Activated T-cell treated with anti-CD3 and anti-CD28 coated beads, Interleukin-2, amount 50 U/mL, for 72 hours (primary cell): Measurements from ENCODE around the gene UBE2F. TPM values are rescaled to one million over a fixed set of nuclear protein-coding genes. Genes with fewer than 3 reads are reported as not detected.

Source experiments
- ATAC-seq, 2 donors: fragments of 150-1000 bp; cut with Tn5 transposase; replicated peaks in 1 of 2; 2 replicates each; pipeline ENCODE4 v1.10.0; 2021; ENCODE audit warnings: moderate library complexity in 2 of 2, mild to moderate bottlenecking in 1 of 2
- DNase-seq, 2 donors: peaks; one replicate each; pipeline ENCODE4 v3.0.0; 2021 to 2022; ENCODE audit warnings: mixed read lengths in 1 of 2
- H3K27ac Mint-ChIP-seq: one replicate; pipeline ENCODE4 v1.8.0; 2022; ENCODE audit warnings: mild to moderate bottlenecking, moderate library complexity, mixed read lengths
- H3K27me3 Mint-ChIP-seq: one replicate; pipeline ENCODE4 v1.8.0; 2022; ENCODE audit warnings: low read depth, mixed read lengths
- H3K36me3 Mint-ChIP-seq, 2 donors: one replicate each; pipeline ENCODE4 v1.8.0; 2022; ENCODE audit warnings: mixed read lengths in 2 of 2, mild to moderate bottlenecking in 1 of 2; ENCODE audit not compliant: insufficient read depth in 2 of 2
- H3K4me1 Mint-ChIP-seq: one replicate; pipeline ENCODE4 v1.8.0; 2022; ENCODE audit warnings: low read depth, mixed read lengths
- H3K4me3 Mint-ChIP-seq, 2 donors: one replicate each; pipeline ENCODE4 v1.8.0; 2022; ENCODE audit warnings: mild to moderate bottlenecking in 2 of 2, mixed read lengths in 2 of 2, moderate library complexity in 2 of 2
- H3K9me3 Mint-ChIP-seq, 2 donors: one replicate each; pipeline ENCODE4 v1.8.0; 2022; ENCODE audit warnings: mixed read lengths in 2 of 2
- total RNA-seq, 2 donors: library from RNA; stranded (reverse); gene quantifications; one replicate each; pipeline ENCODE4 v1.2.3, GENCODE V29; 2022

Gene UBE2F
- total RNA-seq, 2 donors from 2014 or later: 73.6 to 81.7 TPM

DNA sequence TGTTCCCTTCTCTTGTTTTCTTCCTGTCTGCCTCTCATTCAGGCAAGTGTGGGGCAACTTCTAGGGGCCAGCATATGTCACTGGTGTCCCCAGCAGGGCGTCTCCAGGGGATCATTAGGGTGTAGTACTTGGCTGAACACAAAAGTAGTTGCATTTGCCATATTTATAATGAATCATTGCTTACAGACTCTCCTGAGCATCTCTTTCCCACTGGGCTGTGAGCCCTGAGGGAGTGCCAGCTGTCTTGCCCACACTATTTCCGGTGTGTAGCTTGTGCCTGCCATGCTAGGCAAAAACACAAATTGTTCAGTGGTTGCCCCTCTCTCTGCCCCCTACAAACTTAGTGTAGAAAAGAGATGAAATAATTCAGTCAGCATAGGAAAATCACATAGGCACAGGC is 53.1 kb downstream of the UBE2F start:
- H3K4me3 Mint-ChIP-seq: no peak overlapping the region
- ATAC-seq: no peak
- no peaks in the 10 kb centered on the region for H3K27me3 Mint-ChIP-seq
- H3K27ac Mint-ChIP-seq: no peak overlapping the region
- no peak for DNase-seq
- H3K36me3 Mint-ChIP-seq: peaks cover 3 to 16% of the 10 kb centered on the region in 2 donors
- no peaks in the 10 kb centered on the region for H3K9me3 Mint-ChIP-seq
- H3K4me1 Mint-ChIP-seq: peaks cover 7% of the 10 kb centered on the region

- H3K27ac Mint-ChIP-seq: no peak overlapping the region
- no peak for ATAC-seq
- H3K4me3 Mint-ChIP-seq: no peak overlapping the region
- no peaks in the 10 kb centered on the region for H3K9me3 Mint-ChIP-seq
- H3K27me3 Mint-ChIP-seq: no peaks in the 10 kb centered on the region
- peaks cover 3 to 18% of the 10 kb centered on the region in 2 donors for H3K36me3 Mint-ChIP-seq
- no peak for DNase-seq
- H3K4me1 Mint-ChIP-seq: peaks cover 16% of the 10 kb centered on the region
These were observed 54.0 kb downstream of the UBE2F start for GRCh38 chr2:238020816-238021215.

GRCh38 chr2:238021327-238021726 is 54.5 kb downstream of the UBE2F start:
- Mint-ChIP-seq H3K27ac (no peak overlapping the region), H3K4me3 (no peak overlapping the region), H3K4me1 (peaks cover 16% of the 10 kb centered on the region), H3K9me3 (no peaks in the 10 kb centered on the region), H3K27me3 (no peaks in the 10 kb centered on the region), H3K36me3 (peaks cover 3 to 21% of the 10 kb centered on the region in 2 donors)
- DNase-seq: no peak
- ATAC-seq: no peak

DNA sequence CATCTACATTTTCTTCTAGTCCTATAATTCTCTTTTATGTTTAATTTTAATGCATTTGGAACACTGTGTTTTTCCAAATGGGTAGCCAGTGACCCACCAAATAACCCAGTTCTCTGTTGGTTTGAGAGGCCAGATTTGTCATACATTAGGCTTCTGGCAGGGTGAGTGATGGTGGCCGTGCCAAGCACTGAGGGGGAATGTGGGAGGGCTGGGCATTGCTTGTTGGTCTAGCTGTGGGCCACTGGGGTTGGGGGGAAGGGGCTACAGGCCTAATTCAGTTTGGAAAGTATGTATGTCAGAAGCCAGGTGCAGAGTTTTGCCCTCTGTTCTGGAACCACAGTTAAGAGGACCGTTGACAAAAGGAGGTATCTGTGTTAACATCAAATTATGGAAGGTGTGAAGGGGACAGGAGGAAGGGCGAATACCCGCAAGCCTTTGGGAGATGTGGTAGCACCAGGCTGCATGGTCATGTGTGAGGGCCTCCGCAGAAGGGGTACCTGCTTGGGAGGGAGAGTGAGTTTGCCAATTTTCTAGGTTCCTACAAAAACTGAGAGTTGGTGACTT is 55.9 kb downstream of the UBE2F start:
- H3K27me3 Mint-ChIP-seq: no peaks in the 10 kb centered on the region
- no peaks in the 10 kb centered on the region for H3K9me3 Mint-ChIP-seq
- no peak overlapping the region for H3K4me3 Mint-ChIP-seq
- peaks cover 25% of the 10 kb centered on the region for H3K4me1 Mint-ChIP-seq
- H3K36me3 Mint-ChIP-seq: peaks cover 0 to 25% of the 10 kb centered on the region in 2 donors
- H3K27ac Mint-ChIP-seq: peak overlapping the region; percentile 68
- no peak for ATAC-seq
- no peak for DNase-seq

GRCh38 chr2:238023608-238024007 is 56.8 kb downstream of the UBE2F start:
- DNase-seq: no peak
- H3K4me1 Mint-ChIP-seq: peaks cover 25% of the 10 kb centered on the region
- ATAC-seq: no peak
- H3K36me3 Mint-ChIP-seq: peaks cover 0 to 25% of the 10 kb centered on the region in 2 donors
- H3K9me3 Mint-ChIP-seq: no peaks in the 10 kb centered on the region
- no peaks in the 10 kb centered on the region for H3K27me3 Mint-ChIP-seq
- no peak overlapping the region for H3K4me3 Mint-ChIP-seq
- H3K27ac Mint-ChIP-seq: no peak overlapping the region

DNA sequence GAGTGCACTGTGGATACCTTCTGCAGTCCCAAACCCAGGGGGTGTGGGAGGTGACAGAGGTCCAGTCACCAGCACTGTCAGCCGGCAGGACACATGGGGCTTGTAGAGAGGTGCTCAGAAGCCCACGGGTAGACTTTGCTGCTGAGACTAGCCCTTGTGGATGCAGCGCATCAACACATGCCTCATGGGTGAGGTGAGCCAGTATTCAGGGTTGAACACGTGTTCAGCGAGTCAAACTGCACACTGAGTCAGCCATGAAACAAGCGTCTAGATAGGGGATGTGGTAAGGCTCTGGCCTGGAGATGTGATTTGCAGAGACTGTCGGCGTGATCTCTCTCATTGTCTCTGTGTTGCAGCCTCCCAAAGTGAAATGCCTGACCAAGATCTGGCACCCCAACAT is 58.2 kb downstream of the UBE2F start:
- H3K4me1 Mint-ChIP-seq: peaks cover 25% of the 10 kb centered on the region
- peak; percentile 100 for ATAC-seq
- no peaks in the 10 kb centered on the region for H3K9me3 Mint-ChIP-seq
- H3K4me3 Mint-ChIP-seq: peak overlapping the region; percentile 33 to 40
- no peaks in the 10 kb centered on the region for H3K27me3 Mint-ChIP-seq
- H3K27ac Mint-ChIP-seq: peak overlapping the region; percentile 5
- peaks cover 0 to 26% of the 10 kb centered on the region in 2 donors for H3K36me3 Mint-ChIP-seq
- peak; percentile 62 to 65 for DNase-seq

- peaks cover 25% of the 10 kb centered on the region for H3K4me1 Mint-ChIP-seq
- H3K9me3 Mint-ChIP-seq: no peaks in the 10 kb centered on the region
- peak overlapping the region; percentile 64 for H3K27ac Mint-ChIP-seq
- DNase-seq (no peak), ATAC-seq (no peak)
- peak overlapping the region; percentile 33 to 40 for H3K4me3 Mint-ChIP-seq
- H3K36me3 Mint-ChIP-seq: peaks cover 2 to 32% of the 10 kb centered on the region in 2 donors
- no peaks in the 10 kb centered on the region for H3K27me3 Mint-ChIP-seq
These were observed 59.0 kb downstream of the UBE2F start for GRCh38 chr2:238025741-238026360.

- H3K36me3 Mint-ChIP-seq: peaks cover 2 to 33% of the 10 kb centered on the region in 2 donors
- DNase-seq (no peak), ATAC-seq (no peak)
- H3K4me3 Mint-ChIP-seq: no peak overlapping the region
- no peaks in the 10 kb centered on the region for H3K27me3 Mint-ChIP-seq
- peaks cover 25% of the 10 kb centered on the region for H3K4me1 Mint-ChIP-seq
- peak overlapping the region; percentile 66 for H3K27ac Mint-ChIP-seq
- no peaks in the 10 kb centered on the region for H3K9me3 Mint-ChIP-seq
These were observed 60.2 kb downstream of the UBE2F start for GRCh38 chr2:238027058-238027457.

- Mint-ChIP-seq H3K4me3 (no peak overlapping the region), H3K4me1 (peaks cover 25% of the 10 kb centered on the region), H3K36me3 (peaks cover 2 to 32% of the 10 kb centered on the region in 2 donors), H3K27ac (peak overlapping the region; percentile 54), H3K9me3 (no peaks in the 10 kb centered on the region), H3K27me3 (no peaks in the 10 kb centered on the region)
- ATAC-seq: no peak
- no peak for DNase-seq
These were observed 61.0 kb downstream of the UBE2F start for GRCh38 chr2:238027591-238028415.

- Mint-ChIP-seq H3K4me3 (no peak overlapping the region), H3K27ac (no peak overlapping the region), H3K36me3 (peaks cover 2 to 34% of the 10 kb centered on the region in 2 donors), H3K4me1 (peaks cover 19% of the 10 kb centered on the region), H3K9me3 (no peaks in the 10 kb centered on the region), H3K27me3 (no peaks in the 10 kb centered on the region)
- no peak for DNase-seq
- no peak for ATAC-seq
These were observed 63.0 kb downstream of the UBE2F start for GRCh38 chr2:238029853-238030252.

DNA sequence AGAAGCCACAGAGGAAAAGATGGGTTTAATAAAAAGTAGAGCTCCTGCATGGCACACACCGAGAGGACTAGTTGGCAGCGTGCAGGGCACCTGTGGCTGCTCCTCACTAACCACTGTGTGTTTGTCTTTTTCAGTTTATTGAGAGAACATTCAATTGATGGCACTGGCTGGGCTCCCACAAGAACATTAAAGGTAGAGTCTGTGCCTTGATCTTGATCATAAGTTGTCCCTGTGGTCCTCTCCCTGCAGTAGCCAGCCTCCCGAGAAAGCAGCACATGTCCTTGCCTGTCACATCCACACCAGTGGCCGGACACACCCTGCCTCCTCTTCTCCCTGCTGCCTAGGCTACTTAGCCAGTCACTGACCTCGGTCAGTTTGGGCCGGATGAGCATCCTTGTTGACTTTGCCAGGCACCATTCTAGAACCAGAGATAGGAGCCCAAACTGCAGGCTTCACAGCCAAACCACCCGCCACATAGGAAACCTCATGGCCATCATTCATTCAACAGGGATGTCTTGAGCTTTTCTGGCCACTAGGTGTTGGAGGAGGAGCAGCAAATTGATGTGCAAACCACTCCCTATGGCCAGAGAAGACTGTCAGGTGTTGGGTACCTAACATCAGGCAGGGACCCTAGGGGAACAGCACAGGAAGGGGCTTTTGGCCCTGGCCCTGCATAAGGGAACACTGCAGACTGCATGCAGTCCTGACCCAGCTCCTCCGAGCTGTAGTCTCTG is 63.8 kb downstream of the UBE2F start:
- Mint-ChIP-seq H3K36me3 (peaks cover 2 to 35% of the 10 kb centered on the region in 2 donors), H3K27me3 (no peaks in the 10 kb centered on the region), H3K4me3 (no peak overlapping the region), H3K4me1 (peaks cover 12% of the 10 kb centered on the region), H3K27ac (no peak overlapping the region), H3K9me3 (no peaks in the 10 kb centered on the region)
- ATAC-seq (no peak), DNase-seq (no peak)

DNA sequence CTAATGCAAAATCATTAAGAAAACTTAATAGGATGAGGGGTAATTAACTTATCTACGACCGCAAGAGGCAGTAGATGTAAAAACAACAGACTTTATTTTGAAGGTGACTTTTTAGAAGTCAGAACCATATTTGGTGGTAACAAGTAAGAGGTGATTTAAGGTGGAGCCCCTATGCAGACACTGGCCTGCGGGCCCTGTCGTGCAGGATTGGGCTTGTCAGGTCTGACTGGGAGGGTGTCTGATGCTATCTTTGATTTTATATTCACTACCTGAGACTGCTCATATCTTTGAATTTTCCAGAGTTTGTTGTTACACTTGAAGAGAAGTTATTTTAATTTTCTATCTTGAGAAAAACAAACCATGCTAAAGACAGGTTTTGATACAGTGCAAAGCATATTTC is 64.9 kb downstream of the UBE2F start:
- Mint-ChIP-seq H3K9me3 (no peaks in the 10 kb centered on the region), H3K4me1 (peaks cover 5% of the 10 kb centered on the region), H3K4me3 (no peak overlapping the region), H3K27me3 (no peaks in the 10 kb centered on the region), H3K27ac (peak overlapping the region; percentile 82), H3K36me3 (peaks cover 2 to 33% of the 10 kb centered on the region in 2 donors)
- DNase-seq (no peak), ATAC-seq (no peak)
